GM21529 (cell line): Measurements from ENCODE around the gene TMUB1.

Source experiments
- ATAC-seq: cut with Tn5 transposase; IDR thresholded peaks from one replicate; pipeline ENCODE4 v1.9.1; 2021; ENCODE audit not compliant: unreplicated experiment

The TMUB1 gene

GRCh38 chr7:151086802-151087244, 3.5 kb upstream of the TMUB1 start:
- ATAC-seq: no peak

GRCh38 chr7:151085691-151086620, 2.7 kb upstream of the TMUB1 start, which contains the start of gene AGAP3:
AGAP3 (plus strand) TSS chr7:151086475; CDS start chr7:151086742, 267 bp downstream.
- peak; percentile 43 for ATAC-seq

GRCh38 chr7:151085329-151085690, 2.0 kb upstream of the TMUB1 start:
- no peak for ATAC-seq

GRCh38 chr7:151083824-151084160, 499 bp upstream of the TMUB1 start:
- ATAC-seq: no peak

- no peak for ATAC-seq
Observed at GRCh38 chr7:151082141-151083070, 887 bp downstream of the TMUB1 start.

- no peak for ATAC-seq
Observed at GRCh38 chr7:151081170-151082101, 1.9 kb downstream of the TMUB1 start.

GRCh38 chr7:151080522-151081169, 2.6 kb downstream of the TMUB1 start, which contains the start of gene FASTK:
FASTK (minus strand) TSS chr7:151080809; CDS start chr7:151080766, 43 bp downstream.
- ATAC-seq: peak; percentile 72

GRCh38 chr7:151080067-151080521, 3.2 kb downstream of the TMUB1 start:
- no peak for ATAC-seq

- ATAC-seq: no peak
Observed at GRCh38 chr7:151079199-151079910, 3.9 kb downstream of the TMUB1 start.

GRCh38 chr7:151078233-151079040, 4.9 kb downstream of the TMUB1 start:
- no peak for ATAC-seq

- ATAC-seq: no peak
Observed at GRCh38 chr7:151077705-151078232, 5.5 kb downstream of the TMUB1 start.

- no peak for ATAC-seq
Observed at GRCh38 chr7:151076863-151077704, 6.2 kb downstream of the TMUB1 start.

GRCh38 chr7:151075978-151076426, 7.3 kb downstream of the TMUB1 start:
- no peak for ATAC-seq

- ATAC-seq: no peak
Observed at GRCh38 chr7:151075662-151075971, 7.7 kb downstream of the TMUB1 start.

- ATAC-seq: no peak
Observed at GRCh38 chr7:151074817-151075661, 8.3 kb downstream of the TMUB1 start.

- no peak for ATAC-seq
Observed at GRCh38 chr7:151073990-151074389, 9.3 kb downstream of the TMUB1 start.
